RWPE1 (cell line): ENCODE data around the gene GAB2.

Experiments
- CTCF ChIA-PET: fragments of 350-600 bp; sonication (Branson Sonifier 250); formaldehyde crosslinking; extraction: SDS; loops from one replicate; lab custom pipeline; 2021; lab: Yijun Ruan, JAX
- POLR2A ChIA-PET: fragments of 400-600 bp; formaldehyde crosslinking; extraction: SDS; loops from one replicate; lab custom pipeline; 2020; ENCODE audit warnings: antibody characterized with exemption; ENCODE audit not compliant: low non-redundant PET; lab: Yijun Ruan, JAX
- DNase-seq: peaks from one replicate; pipeline ENCODE4 v3.0.0; 2012; ENCODE audit warnings: low spot score
- H3K27ac ChIP-seq: fragments of 450-650 bp; 2 replicates; pipeline ENCODE4 v1.5.1; 2017
- TF ChIP-seq, protein P1 (sequence below): fragments of 450-650 bp; conservative IDR thresholded peaks from 2 replicates; pipeline ENCODE4 v1.5.1; 2017; ENCODE audit warnings: low read depth, mild to moderate bottlenecking

The GAB2 gene

DNA sequence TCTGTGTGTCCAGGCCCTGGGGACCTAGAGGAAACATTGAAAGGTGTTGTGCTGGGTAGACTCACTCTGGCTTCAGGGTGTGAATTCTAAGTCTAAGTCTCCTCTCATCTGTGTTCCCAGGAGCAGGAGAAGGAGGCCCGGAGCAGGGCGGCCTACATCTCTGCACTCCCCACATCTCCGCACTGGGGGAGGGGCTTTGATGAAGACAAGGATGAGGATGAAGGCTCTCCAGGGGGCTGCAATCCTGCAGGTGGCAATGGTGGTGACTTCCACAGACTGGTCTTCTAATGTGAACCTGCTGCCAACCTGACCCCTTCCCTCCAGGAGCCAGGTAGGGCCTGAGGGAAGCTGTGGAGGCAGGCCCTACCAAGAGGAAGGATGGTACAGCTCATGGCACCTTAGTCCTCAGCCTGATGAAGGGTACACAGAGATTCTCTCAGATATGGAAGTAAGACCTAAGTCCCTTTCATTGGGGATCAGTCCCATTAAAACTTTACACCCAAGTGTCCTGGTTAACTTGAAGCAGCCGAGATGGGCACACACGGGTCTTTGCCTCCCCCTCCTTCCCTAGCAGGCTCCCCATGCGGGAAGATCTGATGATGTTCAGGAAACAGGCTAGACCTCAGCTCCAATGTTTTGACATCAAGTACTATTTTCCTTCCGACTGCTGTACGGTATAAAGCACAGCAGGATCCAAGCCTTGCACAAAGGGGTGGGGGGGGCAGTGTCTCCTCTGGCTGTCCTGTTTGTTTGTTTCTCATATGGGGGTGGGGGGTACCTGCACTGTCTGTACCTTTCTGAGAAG is 203.9 kb downstream of the GAB2 start:
- no peak for DNase-seq
- TF ChIP-seq, protein P1, sequence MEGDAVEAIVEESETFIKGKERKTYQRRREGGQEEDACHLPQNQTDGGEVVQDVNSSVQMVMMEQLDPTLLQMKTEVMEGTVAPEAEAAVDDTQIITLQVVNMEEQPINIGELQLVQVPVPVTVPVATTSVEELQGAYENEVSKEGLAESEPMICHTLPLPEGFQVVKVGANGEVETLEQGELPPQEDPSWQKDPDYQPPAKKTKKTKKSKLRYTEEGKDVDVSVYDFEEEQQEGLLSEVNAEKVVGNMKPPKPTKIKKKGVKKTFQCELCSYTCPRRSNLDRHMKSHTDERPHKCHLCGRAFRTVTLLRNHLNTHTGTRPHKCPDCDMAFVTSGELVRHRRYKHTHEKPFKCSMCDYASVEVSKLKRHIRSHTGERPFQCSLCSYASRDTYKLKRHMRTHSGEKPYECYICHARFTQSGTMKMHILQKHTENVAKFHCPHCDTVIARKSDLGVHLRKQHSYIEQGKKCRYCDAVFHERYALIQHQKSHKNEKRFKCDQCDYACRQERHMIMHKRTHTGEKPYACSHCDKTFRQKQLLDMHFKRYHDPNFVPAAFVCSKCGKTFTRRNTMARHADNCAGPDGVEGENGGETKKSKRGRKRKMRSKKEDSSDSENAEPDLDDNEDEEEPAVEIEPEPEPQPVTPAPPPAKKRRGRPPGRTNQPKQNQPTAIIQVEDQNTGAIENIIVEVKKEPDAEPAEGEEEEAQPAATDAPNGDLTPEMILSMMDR = no peak
- POLR2A ChIA-PET = interaction anchor here (1.2 kb wide), 1 partner anchor 8 kb away, joined by 3 read pairs; no protein-coding TSS in a partner anchor
- CTCF ChIA-PET = interaction anchor here (0.5 kb wide), 1 partner anchor 31 kb away, joined by 3 read pairs; no protein-coding TSS in a partner anchor
- H3K27ac ChIP-seq = no peak overlapping the region

GRCh38 chr11:78212586-78213371 is 204.8 kb downstream of the GAB2 start:
- CTCF ChIA-PET = no interaction called here
- DNase-seq = no peak
- POLR2A ChIA-PET = interaction anchor here (1.2 kb wide), 1 partner anchor 9 kb away, joined by 3 read pairs; no protein-coding TSS in a partner anchor
- H3K27ac ChIP-seq = no peak overlapping the region
- TF ChIP-seq, protein P1 = no peak

DNA sequence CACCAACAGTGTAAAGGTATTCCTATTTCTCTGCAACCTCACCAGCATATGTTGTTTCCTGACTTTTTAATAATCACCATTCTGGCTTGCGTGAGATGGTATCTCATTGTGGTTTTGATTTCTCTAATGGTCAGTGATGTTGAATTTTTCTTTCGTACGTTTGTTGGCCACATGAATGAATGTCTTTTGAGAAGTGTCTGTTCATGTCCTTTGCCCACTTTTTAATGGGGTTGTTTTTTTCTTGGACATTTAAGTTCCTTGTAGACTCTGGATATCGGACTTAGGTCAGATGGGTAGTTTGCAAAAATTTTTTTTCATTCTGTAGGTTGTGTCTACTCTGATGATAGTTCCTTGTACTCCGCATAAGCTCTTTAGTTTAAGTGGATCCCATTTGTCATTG is 206.1 kb downstream of the GAB2 start:
- ChIA-PET CTCF (interaction anchor here (0.7 kb wide), 1 partner anchor 10 kb away, joined by 3 read pairs; no protein-coding TSS in a partner anchor), POLR2A (no interaction called here)
- no peak overlapping the region for H3K27ac ChIP-seq
- TF ChIP-seq, protein P1 = no peak
- no peak for DNase-seq

DNA sequence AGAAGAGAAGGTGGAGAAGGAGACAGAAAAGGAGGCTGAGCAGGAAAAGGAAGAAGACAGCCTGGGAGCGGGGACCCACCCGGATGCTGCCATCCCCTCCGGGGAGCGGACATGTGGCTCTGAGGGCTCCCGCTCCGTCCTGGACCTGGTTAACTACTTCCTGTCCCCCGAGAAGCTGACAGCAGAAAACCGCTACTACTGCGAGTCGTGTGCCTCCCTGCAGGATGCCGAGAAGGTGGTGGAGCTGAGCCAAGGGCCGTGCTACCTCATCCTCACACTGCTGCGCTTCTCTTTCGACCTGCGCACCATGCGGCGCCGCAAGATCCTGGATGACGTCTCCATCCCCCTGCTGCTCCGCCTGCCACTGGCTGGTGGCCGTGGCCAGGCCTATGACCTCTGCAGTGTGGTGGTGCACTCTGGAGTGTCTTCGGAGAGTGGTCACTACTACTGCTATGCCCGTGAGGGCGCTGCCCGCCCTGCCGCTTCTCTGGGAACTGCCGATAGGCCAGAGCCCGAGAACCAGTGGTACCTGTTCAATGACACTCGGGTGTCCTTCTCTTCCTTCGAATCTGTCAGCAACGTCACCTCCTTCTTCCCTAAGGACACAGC is 207.5 kb downstream of the GAB2 start:
- CTCF ChIA-PET = no interaction called here
- POLR2A ChIA-PET = no interaction called here
- TF ChIP-seq, protein P1 = no peak
- DNase-seq = no peak
- no peak overlapping the region for H3K27ac ChIP-seq

DNA sequence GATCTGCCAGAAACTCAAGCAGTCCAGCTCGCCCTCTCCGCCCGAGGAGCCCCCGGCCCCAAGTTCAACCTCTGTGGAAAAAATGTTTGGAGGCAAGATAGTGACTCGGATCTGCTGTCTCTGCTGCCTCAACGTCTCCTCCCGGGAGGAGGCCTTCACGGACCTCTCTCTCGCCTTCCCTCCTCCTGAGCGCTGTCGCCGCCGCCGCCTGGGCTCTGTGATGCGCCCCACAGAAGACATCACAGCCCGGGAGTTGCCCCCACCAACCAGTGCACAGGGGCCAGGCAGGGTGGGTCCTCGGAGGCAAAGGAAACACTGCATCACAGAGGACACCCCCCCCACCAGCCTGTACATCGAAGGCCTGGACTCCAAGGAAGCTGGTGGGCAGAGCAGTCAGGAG is 208.1 kb downstream of the GAB2 start:
- TF ChIP-seq, protein P1 = no peak
- no peak for DNase-seq
- CTCF ChIA-PET = no interaction called here
- H3K27ac ChIP-seq = no peak overlapping the region
- POLR2A ChIA-PET = no interaction called here
